Measurements from ENCODE around the gene PRDM5.

DNA sequence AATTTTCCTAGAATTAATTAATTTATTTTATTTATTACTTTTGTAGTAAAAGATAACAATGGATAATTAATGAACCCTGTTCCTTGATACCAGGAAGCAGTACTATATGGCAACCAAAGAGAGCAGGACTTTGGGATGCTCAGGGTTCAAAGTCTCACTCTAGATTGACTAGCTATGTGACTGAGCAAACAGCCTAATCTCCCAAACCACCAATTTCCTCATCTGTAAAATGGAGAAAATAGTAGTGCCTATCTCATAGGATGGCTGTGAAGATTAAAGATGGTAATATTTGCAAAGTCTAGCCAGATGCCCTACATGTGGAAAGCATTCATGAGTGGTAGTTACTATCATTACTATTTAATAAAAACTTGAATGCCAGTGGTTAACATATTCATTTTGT lies 97.6 kb downstream of the PRDM5 start:
- TF ChIP-seq FOXA1 (IDR thresholded peaks at IDR 0.05) (no peak), SP1 (IDR thresholded peaks at IDR 0.05) (no peak), TARDBP (IDR thresholded peaks at IDR 0.05) (no peak)
